HCT116 (cell line): ENCODE results near the gene SLC35E2B. TPM values are rescaled to one million over a fixed set of nuclear protein-coding genes. Genes with fewer than 3 reads are reported as not detected.

Experiments used
- ATAC-seq: fragments of 200-7000 bp; cut with Tn5 transposase; 2 replicates; pipeline ENCODE4 v1.9.1; 2020; ENCODE audit warnings: mild to moderate bottlenecking, moderate library complexity
- BruUV-seq: library from RNA; stranded (reverse); fragments of 400-500 nt; replicated peaks from 2 replicates; lab custom pipeline; 2021; lab: Mats Ljungman, UMichigan
- CTCF ChIA-PET: fragments of 300-600 bp; sonication (Branson Sonifier 250); formaldehyde crosslinking; loops from one replicate; lab custom pipeline; 2021; ENCODE audit warnings: antibody characterized with exemption; lab: Charles Lee
- POLR2A ChIA-PET: fragments of 300-600, 350-600 bp; sonication (Branson Sonifier 250); formaldehyde crosslinking; loops from one replicate; lab custom pipeline; 2021; ENCODE audit warnings: antibody characterized with exemption; lab: Charles Lee
- RAD21 ChIA-PET, 2 experiments: fragments of 300-600 bp; sonication (Branson Sonifier 250); formaldehyde crosslinking; loops; one replicate each; lab custom pipeline; 2023; ENCODE audit warnings: low total read pairs in 2 of 2; ENCODE audit not compliant: uncharacterized antibody in 2 of 2, unreplicated experiment in 2 of 2, low non-redundant PET in 1 of 2; lab: Charles Lee
- DNase-seq: peaks from one replicate; pipeline ENCODE4 v3.0.0-alpha.2; 2010; ENCODE audit warnings: low read depth, low spot score
- H2AFZ ChIP-seq: fragments of 200-600 bp; shearing (Covaris generic), sonication (generic); 2 replicates; pipeline ENCODE4 v1.6.1; 2017; ENCODE audit warnings: low read depth, mixed run types, mixed read lengths, antibody characterized with exemption, low read length; ENCODE audit not compliant: poor library complexity, severe bottlenecking
- H3K27ac ChIP-seq: 2 replicates; pipeline ENCODE4 v1.5.1; 2012; ENCODE audit warnings: low read depth, low read length
- H3K27me3 ChIP-seq: fragments of 200-600 bp; sonication (generic); 2 replicates; pipeline ENCODE4 v1.6.1; 2016; ENCODE audit warnings: mixed run types, low read length, mixed read lengths; ENCODE audit not compliant: insufficient read depth
- H3K36me3 ChIP-seq, 2 experiments: fragments of 200-500 bp in 1 of 2; fragments of 200-600 bp in 1 of 2; sonication (Bioruptor generic) in 1 of 2; sonication (generic) in 1 of 2; 2 replicates each; pipeline versions ENCODE4 v1.5.1 to v1.6.1; 2014 to 2016; ENCODE audit warnings: low read length in 2 of 2, inconsistent platforms in 1 of 2, mixed read lengths in 1 of 2, mixed run types in 1 of 2; ENCODE audit not compliant: insufficient read depth in 2 of 2, control insufficient read depth in 1 of 2
- H3K4me1 ChIP-seq, 2 experiments: fragments of 200-600 bp in 1 of 2; sonication (generic) in 1 of 2; 2 replicates each; pipeline versions ENCODE4 v1.5.1 to v1.6.1; 2012 to 2017; ENCODE audit warnings: low read length in 2 of 2, inconsistent platforms in 1 of 2, mild to moderate bottlenecking in 1 of 2, mixed read lengths in 1 of 2, mixed run types in 1 of 2, moderate library complexity in 1 of 2; ENCODE audit not compliant: insufficient read depth in 2 of 2, control insufficient read depth in 1 of 2
- H3K4me2 ChIP-seq: fragments of 200-600 bp; sonication (generic); 2 replicates; pipeline ENCODE4 v1.6.1; 2017; ENCODE audit warnings: mixed run types, low read length, mixed read lengths
- H3K4me3 ChIP-seq, 2 experiments: fragments of 200-600 bp in 1 of 2; sonication (generic) in 1 of 2; replicated peaks in 1 of 2; 2 replicates each; pipeline ENCODE4 v1.5.1; 2011 to 2016; ENCODE audit warnings: low read length in 2 of 2, control low read depth in 1 of 2, low read depth in 1 of 2, mild to moderate bottlenecking in 1 of 2, mixed read lengths in 1 of 2, mixed run types in 1 of 2
- H3K79me2 ChIP-seq: fragments of 200-600 bp; sonication (generic); 2 replicates; pipeline ENCODE4 v1.6.1; 2017; ENCODE audit warnings: mild to moderate bottlenecking, mixed run types, low read length, moderate library complexity, mixed read lengths; ENCODE audit not compliant: insufficient read depth
- H3K9ac ChIP-seq: fragments of 200-600 bp; sonication (generic); 2 replicates; pipeline ENCODE4 v1.6.1; 2016; ENCODE audit warnings: low read length, mixed read lengths
- H3K9me2 ChIP-seq: fragments of 200-600 bp; sonication (generic), shearing (Covaris generic); 2 replicates; pipeline ENCODE4 v1.6.1; 2017; ENCODE audit warnings: mixed run types, mild to moderate bottlenecking, moderate library complexity; ENCODE audit not compliant: insufficient read depth
- H3K9me3 ChIP-seq, 2 experiments: fragments of 200-500 bp in 1 of 2; fragments of 200-600 bp in 1 of 2; sonication (Bioruptor generic) in 1 of 2; sonication (generic) in 1 of 2; 2 replicates each; pipeline ENCODE4 v1.6.1; 2014 to 2017; ENCODE audit warnings: low read length in 2 of 2, mixed read lengths in 2 of 2, inconsistent platforms in 1 of 2, low read depth in 1 of 2, mild to moderate bottlenecking in 1 of 2, mixed run types in 1 of 2, moderate library complexity in 1 of 2; ENCODE audit not compliant: control insufficient read depth in 1 of 2, insufficient read depth in 1 of 2
- H4K20me1 ChIP-seq: fragments of 200-600 bp; sonication (generic), shearing (Covaris generic); 2 replicates; pipeline ENCODE4 v1.6.1; 2017; ENCODE audit warnings: mixed run types, mild to moderate bottlenecking, moderate library complexity; ENCODE audit not compliant: insufficient read depth
- ATF3 ChIP-seq: IDR thresholded peaks from 2 replicates; pipeline ENCODE4 v1.6.1; 2012
- CBX3 ChIP-seq: IDR thresholded peaks from 2 replicates; pipeline ENCODE4 v1.6.1; 2012; ENCODE audit warnings: low read depth
- EGR1 ChIP-seq: IDR thresholded peaks from 2 replicates; pipeline ENCODE4 v1.6.1; 2012; ENCODE audit warnings: low read depth
- ELF1 ChIP-seq: IDR thresholded peaks from 2 replicates; pipeline ENCODE4 v1.6.1; 2012; ENCODE audit warnings: low read depth, borderline replicate concordance
- EZH2phosphoT487 ChIP-seq: fragments of 200-600 bp; IDR thresholded peaks from 2 replicates; pipeline ENCODE4 v1.6.1; 2018; ENCODE audit warnings: antibody characterized with exemption, borderline replicate concordance
- JUND ChIP-seq: IDR thresholded peaks from 2 replicates; pipeline ENCODE4 v1.6.1; 2012
- MAX ChIP-seq: IDR thresholded peaks from 2 replicates; pipeline ENCODE4 v1.6.1; 2012
- POLR2AphosphoS5 ChIP-seq: IDR thresholded peaks from 2 replicates; pipeline ENCODE4 v1.6.1; 2011; ENCODE audit warnings: mild to moderate bottlenecking, low read depth, low read length, moderate library complexity
- RAD21 ChIP-seq: IDR thresholded peaks from 2 replicates; pipeline ENCODE4 v1.6.1; 2012; ENCODE audit warnings: low read depth, mild to moderate bottlenecking
- REST ChIP-seq: IDR thresholded peaks from 2 replicates; pipeline ENCODE4 v1.6.1; 2012; ENCODE audit warnings: low read depth
- SIN3A ChIP-seq: IDR thresholded peaks from 2 replicates; pipeline ENCODE4 v1.6.1; 2012; ENCODE audit warnings: low read depth
- ZBTB33 ChIP-seq: IDR thresholded peaks from 2 replicates; pipeline ENCODE4 v1.6.1; 2011; ENCODE audit warnings: mild to moderate bottlenecking, low read length, moderate library complexity; ENCODE audit not compliant: insufficient replicate concordance; ENCODE audit errors: extremely low read depth
- intact Hi-C: fragments of 100-400 bp; cut with micrococcal nuclease; formaldehyde crosslinking; loops from 2 replicates; pipeline ENCODE4 v1.10.0; 2022
- total RNA-seq: library from RNA; stranded (reverse); gene quantifications from one replicate; pipeline ENCODE4 v1.2.1, GENCODE V29; 2021; ENCODE audit not compliant: unreplicated experiment

SLC35E2B gene
- total RNA-seq, 1 experiment from 2014 or later, result 30.3 TPM

GRCh38 chr1:1626207-1627141 is 66.1 kb downstream of the SLC35E2B start:
- TF ChIP-seq EZH2phosphoT487 (no peak), EGR1 (no peak), ATF3 (no peak), MAX (no peak), ZBTB33 (no peak), ELF1 (no peak), POLR2AphosphoS5 (no peak), CBX3 (no peak), SIN3A (no peak), JUND (no peak), RAD21 (no peak), REST (no peak)
- Histone ChIP-seq H3K27ac (peak overlapping the region; percentile 99), H3K36me3 (no peaks in the 10 kb centered on the region), H3K9me3 (no peaks in the 10 kb centered on the region), H2AFZ (no peak overlapping the region), H3K27me3 (no peaks in the 10 kb centered on the region), H3K9ac (peak overlapping the region; percentile 86), H3K4me3 (peak overlapping the region; percentile 69 to 88), H3K4me1 (peaks cover 4 to 38% of the 10 kb centered on the region in 2 experiments), H3K4me2 (peak overlapping the region; percentile 84), H3K9me2 (no peaks in the 10 kb centered on the region), H3K79me2 (peaks cover 13% of the 10 kb centered on the region; the same call in 1 of the 2 replicates), H4K20me1 (no peaks in the 10 kb centered on the region)
- POLR2A ChIA-PET, result interaction anchor here (1.4 kb wide), 1 partner anchor 11 kb away, joined by 3 read pairs; the partner anchor contains the start of gene MIB2
- no peak for ATAC-seq
- RAD21 ChIA-PET, result no interaction called here
- BruUV-seq, result TSS peak; percentile 59
- intact Hi-C loops, result no loop called here
- no peak for DNase-seq
- CTCF ChIA-PET, result no interaction called here
